ENCODE measurements around the gene RAB5A.

- TF ChIP-seq POLR2AphosphoS5 (IDR thresholded peaks at IDR 0.05; ENCODE audit: low read depth, low read length): no peak
- no peak for TF ChIP-seq POLR2A (IDR thresholded peaks at IDR 0.05; ENCODE audit: low read depth, low read length)
Measured at GRCh38 chr3:19938295-19938627, 8.6 kb upstream of the RAB5A start.
